Stimulated activated CD4-positive, alpha-beta T cell treated with anti-CD3 and anti-CD28 coated beads, Interleukin-4, amount 100 ng/mL, for 4 hours (primary cell): ENCODE data around the gene P2RY2.
"Not testable (repeated sequence)": the region's sequence is repeated elsewhere in the genome, so short reads cannot be mapped to it uniquely, and the experiment has no call there.

ENCODE experiments used
- DNase-seq, 2 experiments: peaks; one replicate each; pipeline ENCODE4 v3.0.0-alpha.2; 2020

P2RY2 gene

DNA sequence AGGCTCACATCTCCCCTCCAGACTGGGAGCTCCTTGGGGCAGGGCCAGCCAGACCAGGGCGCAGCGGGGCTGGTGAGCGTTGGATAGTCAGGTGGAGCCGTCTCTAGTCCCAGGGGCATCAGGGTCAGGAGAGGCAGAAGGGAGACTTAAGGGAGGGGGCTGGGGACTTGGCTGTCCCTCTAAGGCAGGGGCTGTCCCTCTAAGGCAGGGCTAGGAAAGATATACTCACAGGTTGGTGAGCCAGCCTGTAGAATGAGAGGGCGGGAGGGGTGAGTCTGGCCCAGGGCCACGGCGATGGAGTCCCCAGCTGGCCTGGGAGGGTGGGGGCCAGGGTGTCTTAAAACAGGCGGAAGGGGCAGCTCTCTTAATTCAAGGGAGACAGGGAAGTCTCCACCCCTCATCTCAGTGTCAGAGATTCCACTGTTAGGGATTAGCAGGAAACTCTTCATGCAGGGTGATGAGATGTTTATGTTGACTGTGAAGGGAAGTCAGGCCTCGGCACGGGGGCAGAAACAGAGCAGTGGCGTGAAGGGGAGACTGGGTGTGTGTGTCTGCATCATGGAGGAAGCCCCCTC is 11.3 kb downstream of the P2RY2 start:
- no peak for DNase-seq

DNA sequence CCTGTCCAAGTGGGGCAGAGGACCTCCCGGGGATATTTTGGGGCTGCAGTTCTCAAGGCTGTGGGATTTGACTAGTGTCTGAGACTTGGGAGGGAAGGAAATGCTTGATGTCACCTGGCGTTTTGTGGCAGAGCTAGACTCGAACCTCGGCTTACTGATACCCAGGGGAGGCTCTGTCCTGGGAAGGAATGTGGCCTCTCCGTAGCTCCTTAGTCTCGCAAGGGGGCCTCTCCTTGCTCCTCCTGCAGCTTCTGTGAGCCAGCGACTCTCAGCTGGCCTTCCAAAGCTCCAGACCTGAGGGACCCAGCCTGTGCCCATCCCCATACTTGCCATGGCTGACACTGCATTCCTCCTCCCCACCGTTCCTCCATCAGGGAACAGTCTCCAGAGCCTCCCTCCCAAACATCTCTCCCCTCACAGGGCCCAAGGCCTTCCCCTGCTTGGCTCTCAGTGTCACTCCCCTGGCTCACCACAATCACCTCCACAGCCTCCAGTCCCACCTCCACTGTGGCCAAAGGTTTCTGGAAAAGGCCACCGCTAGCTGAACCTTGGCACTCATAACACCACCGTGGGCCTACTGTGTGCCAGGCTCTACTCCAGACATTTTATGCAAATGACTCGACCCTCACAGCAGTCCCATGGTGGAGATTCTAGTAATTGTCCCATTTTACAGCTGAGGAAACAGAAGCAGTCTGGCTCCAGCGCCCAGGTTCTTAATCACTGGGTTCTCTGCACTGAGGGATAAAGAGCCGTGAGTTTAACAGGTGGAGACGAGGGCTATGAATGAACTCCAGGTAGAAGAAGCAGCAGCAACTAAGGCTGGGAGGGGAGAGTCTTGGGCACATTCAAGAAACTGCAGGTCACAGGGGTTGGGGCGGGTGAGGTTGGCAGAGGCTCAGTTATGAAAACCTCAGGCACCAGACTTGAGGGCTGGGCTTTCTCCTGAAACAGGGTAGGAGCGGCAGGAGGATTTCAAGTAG is 12.1 kb downstream of the P2RY2 start:
- DNase-seq = no peak

DNA sequence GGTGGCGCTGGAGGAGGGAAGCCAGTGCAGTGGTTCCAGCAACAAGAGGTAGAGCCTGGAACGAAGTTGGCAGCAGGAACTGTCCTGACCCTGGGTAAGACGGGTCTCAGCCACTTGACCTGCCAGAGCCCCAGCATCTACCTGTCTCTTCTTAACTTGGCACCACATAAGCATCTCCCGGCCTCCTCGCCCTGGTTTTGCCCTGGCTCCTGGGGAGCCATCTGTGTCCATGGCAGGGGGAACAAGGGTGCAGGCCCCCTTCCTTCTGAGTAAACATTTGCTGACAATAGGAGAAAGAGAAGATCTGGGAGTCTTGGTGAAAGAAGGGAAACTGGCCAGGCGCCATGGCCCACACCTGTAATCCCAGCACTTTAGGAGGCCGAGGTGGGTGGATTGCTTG is 12.8 kb downstream of the P2RY2 start:
- DNase-seq = no peak

DNA sequence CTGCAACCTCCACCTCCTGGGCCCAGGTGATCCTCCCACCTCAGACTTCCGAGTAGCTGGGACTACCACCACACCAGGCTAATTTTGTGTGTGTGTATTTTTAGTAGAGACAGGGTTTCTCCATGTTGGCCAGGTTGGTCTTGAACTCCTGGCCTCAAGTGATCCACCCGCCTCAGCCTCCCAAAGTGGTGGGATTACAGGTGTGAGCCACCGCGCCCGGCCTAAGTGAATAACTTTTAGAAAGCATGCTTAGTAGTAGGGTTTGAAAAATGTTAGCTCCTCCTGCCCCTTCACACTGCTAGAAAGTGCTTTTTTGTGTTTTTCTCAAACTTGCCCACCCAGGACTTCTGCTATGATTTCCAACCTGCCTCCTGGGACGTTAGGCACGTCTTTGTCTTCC is 14.4 kb downstream of the P2RY2 start:
- DNase-seq = not testable (repeated sequence)

DNA sequence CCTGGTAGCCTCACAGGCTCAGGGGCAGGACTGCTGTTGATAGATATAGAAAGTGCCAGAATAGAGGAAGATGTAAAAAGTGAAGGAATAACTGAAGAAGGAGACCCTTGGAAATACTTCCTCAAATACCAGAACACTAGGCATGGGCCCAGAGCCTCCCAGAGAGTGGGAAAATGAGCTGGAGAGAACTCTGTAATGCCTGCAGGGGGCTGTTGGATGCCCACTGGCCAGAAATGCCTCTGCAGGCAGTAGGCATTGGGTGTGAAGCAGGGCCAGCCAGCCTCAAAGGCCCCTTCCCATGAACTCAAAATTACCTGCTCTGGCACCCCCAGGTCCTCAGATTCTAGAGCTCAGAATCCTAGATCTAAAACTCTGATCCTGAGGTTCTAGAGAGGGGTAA is 15.1 kb downstream of the P2RY2 start:
- DNase-seq = no peak

DNA sequence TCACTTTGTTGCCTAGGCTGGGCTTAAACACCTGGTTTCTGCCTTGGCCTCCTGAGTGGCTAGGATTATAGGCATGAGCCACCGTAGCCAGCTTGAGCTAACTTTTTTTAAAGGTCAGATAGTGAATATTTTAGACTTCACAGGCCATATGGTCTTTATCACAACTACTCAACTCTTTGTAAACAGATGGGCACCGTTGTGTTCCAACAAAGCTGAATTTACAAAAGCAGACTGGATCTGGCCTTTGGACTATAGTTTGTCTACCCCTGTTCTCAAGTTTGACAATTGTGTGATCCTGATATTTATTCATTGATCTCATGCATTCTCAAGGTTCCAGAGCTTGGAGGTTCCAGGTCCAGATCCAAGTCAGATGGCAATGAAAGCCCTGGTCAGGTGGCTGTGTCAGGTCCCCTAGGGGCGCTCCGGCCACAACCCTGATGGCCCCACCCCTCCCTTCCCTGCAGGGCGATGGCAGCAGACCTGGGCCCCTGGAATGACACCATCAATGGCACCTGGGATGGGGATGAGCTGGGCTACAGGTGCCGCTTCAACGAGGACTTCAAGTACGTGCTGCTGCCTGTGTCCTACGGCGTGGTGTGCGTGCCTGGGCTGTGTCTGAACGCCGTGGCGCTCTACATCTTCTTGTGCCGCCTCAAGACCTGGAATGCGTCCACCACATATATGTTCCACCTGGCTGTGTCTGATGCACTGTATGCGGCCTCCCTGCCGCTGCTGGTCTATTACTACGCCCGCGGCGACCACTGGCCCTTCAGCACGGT is 15.8 kb downstream of the P2RY2 start:
- DNase-seq = no peak

DNA sequence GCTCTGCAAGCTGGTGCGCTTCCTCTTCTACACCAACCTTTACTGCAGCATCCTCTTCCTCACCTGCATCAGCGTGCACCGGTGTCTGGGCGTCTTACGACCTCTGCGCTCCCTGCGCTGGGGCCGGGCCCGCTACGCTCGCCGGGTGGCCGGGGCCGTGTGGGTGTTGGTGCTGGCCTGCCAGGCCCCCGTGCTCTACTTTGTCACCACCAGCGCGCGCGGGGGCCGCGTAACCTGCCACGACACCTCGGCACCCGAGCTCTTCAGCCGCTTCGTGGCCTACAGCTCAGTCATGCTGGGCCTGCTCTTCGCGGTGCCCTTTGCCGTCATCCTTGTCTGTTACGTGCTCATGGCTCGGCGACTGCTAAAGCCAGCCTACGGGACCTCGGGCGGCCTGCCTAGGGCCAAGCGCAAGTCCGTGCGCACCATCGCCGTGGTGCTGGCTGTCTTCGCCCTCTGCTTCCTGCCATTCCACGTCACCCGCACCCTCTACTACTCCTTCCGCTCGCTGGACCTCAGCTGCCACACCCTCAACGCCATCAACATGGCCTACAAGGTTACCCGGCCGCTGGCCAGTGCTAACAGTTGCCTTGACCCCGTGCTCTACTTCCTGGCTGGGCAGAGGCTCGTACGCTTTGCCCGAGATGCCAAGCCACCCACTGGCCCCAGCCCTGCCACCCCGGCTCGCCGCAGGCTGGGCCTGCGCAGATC is 16.5 kb downstream of the P2RY2 start:
- DNase-seq = no peak

DNA sequence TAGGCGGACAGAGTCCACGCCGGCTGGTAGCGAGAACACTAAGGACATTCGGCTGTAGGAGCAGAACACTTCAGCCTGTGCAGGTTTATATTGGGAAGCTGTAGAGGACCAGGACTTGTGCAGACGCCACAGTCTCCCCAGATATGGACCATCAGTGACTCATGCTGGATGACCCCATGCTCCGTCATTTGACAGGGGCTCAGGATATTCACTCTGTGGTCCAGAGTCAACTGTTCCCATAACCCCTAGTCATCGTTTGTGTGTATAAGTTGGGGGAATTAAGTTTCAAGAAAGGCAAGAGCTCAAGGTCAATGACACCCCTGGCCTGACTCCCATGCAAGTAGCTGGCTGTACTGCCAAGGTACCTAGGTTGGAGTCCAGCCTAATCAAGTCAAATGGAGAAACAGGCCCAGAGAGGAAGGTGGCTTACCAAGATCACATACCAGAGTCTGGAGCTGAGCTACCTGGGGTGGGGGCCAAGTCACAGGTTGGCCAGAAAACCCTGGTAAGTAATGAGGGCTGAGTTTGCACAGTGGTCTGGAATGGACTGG is 17.2 kb downstream of the P2RY2 start:
- DNase-seq = no peak

DNA sequence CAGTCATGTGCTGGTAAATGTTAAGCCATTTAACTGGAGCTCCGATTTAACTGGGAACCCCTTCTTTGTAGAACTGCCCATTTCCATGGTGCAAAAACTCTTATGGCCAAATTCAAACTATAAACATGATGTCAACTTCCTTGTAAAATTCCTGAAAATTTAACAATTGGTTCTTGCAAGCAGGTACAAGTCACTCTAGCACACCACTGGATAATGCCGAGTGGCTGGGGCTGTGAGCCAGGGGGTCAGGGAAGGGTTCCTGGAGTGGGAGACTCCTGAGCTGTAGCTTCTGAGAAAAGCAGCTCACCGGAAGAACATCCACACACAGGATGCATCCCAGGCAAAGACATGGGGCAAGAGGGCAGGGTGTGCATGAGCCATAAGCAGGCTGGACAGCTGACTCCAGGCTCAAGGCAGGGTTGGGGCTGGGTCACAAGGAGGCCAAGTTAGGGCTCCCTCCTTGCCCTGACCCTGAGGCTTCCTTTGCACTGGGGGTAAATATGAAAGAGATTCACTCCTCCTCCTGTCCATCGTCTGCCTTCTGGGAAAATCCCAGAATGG is 18.2 kb downstream of the P2RY2 start:
- DNase-seq = no peak

DNA sequence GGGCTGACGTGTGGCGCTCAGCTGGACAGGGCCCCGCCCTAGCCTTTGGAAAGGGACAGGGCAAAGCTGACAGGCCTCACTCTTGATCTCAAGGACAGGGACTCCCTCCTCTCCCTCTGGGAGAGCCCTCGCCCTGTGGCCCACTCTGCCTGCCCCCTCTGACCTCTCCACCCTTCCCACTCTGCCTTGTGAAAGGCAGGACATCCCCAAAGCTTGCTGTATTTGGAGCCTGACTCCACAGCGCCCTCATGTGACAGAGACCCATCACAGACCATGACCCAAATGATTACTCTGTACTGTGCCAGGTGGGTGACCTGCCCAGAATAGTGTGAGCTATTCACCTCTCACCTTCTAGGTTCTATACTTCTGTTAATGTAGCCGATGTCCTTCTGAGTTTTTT is 18.8 kb downstream of the P2RY2 start:
- DNase-seq = no peak

DNA sequence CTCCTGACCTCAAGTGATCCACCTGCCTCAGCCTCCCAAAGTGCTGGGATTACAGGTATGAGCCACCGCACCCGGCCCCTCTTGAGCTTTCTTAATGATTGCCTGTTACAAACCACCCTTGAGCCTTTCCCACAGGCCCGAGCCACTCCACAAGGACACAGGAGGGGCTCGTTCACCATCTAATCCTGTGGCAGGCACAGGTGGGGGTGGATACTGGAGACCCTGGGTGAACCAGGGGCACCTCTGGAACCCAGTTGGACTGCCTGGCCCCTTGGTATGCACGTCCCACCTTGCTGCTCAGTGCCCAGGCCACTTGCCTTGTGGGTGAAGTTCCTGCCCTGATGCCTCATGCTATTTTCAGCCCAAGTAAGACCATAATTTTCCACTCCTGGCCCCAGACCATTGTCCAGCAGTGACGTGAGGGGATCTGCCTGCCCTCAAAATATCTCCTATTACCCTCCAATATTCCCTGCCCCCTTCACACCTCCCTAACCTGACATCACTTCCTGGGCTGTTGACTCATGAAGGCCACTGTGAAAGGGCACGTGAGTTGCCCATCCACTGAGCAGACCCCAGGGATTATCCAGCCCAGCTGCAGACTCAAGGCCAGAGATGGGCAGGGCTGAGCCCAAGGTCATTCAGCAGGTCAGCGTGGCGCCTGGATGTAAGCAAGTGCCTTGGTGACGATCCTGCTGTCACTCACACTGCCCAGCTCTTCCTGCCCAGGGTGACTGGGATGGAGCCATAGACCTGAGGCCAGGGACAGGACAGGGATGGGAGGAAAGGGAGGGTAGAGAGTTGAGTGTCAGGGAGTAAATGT is 19.6 kb downstream of the P2RY2 start:
- no peak for DNase-seq

DNA sequence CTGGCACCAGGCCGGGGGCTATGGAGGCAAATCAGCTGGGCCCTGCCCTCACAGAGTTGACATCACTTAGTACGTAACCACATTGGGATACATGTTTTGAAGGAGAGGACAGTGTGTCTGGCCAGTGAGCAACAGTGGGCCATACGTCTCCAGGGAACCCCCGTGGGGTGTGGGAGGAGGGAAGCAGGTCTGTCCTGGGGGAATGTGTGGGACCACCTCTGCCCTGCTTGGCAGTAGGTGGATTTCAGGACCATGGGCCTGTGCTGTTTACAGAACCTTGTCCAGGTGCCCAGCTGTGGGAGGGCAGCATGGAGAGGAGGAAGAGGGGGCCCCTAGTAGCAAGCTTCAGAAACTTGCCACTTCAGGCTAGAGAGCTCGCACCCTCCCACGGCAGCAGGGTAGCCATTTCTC is 21.0 kb downstream of the P2RY2 start:
- DNase-seq = no peak

DNA sequence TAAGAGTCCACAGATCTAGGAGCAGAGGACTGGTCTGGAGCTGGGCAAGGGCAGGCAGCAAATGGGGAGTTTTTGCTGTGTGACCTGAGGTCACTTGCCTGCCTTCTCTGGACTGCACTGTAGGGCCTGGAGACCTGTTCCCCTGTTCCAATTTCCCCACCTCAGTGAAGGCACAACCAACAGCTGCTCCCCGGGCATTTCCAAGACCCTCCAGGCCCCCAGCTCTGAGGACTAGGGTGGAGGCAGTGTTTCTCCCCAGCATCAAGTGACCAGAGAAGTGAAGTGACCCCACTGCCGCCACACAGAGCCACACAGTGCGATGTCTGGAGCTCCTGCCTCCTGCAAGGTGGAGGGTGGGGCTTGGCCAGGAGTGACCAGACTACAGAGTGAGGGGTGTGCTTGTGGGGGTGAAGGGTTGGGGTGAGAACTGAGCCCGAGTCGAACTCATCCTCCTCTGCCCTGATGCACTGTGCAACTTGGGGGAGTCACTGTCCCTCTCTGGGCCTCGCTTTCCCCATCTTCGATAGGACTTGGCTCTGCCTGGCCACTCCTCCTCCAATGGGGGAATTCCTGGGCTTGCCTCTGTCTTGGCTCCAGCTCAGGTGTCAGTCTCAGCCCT is 21.6 kb downstream of the P2RY2 start:
- no peak for DNase-seq

DNA sequence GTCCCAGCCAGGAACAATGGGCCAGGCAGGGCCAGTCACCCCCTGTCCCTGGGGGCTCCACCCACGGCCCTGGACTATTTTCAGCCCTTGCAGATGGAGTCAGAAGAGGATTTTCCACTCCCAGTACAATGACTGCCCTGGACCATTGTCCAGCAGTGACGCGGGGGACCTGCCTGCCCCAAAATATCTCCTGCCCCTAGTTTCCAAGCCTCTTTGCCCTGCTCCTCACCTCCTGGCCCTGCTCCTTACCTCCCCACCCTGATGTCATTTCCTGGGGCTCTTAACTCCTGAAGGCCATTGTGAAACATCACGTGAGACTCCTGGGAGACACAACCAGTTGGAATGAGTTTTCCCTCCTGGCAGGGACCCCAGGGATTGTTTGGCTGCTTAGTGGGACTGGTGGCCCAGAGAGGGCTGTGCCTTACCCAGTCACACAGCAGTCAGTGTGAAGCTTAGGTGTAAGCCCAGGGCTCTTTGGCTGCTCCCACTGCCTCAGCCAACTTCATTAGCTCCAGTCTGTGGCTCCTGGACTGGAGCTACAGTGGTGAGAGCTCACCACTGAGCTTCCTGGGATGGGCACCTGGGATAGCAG is 22.2 kb downstream of the P2RY2 start:
- DNase-seq = no peak

DNA sequence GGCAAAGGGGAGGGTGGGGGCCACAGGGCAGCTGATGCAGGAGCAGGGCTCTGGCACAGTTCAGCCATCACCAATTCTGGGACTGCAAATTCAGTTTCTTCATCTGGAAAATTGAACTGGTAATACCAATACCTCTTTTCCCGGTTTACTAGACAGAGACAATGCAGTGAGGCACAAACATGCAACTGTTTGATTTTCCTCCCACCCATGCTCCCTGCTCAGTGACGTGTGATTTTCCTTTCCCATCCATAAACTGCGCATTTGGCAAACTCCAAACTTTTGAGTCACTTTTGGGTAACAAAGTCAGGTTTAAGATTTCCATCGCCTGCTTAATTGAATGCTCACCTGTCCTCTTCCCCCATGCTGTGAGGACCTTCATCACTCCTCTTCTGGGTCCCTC is 23.2 kb downstream of the P2RY2 start:
- DNase-seq = no peak

DNA sequence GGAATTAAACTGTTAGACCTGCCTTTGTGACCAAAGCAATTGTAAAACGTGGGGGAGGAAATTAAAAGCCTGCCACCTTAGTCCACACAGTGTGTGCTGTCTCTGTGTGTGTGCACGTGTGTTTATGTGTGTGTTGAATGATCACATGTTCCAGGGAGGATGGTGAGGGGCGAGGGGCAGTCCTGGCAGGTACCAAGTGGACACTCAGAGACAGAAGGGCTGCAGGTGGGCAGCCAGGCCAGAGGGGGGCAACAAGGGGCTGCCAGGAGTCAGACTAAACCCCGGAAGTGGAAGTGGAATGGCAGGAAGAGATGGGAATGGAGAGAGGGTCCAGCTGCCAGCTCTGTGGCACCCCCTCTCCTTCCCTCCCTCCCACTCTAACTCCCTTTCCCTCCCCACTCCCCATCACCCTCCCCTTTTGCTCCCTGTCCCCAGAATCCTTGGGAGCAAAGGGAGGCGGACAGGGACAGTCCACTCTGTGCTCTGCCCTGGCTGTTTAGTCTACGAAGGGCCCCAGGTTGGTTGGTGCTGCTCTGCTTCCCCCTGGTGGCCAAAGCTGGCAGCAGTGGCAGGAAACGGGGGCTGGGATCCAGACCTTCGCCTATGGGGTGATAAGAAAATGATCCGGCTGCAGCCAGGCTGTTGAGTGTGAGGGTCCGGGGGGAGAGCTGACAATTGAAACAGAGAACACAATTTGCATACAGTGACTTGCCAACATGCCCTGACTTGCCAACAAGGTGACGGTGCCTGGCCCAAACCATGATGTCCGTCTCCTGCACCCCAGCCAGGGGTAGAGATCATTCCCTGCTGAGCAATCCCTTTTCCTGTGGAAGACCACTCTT is 24.4 kb downstream of the P2RY2 start:
- peak; percentile 47 to 70 for DNase-seq

DNA sequence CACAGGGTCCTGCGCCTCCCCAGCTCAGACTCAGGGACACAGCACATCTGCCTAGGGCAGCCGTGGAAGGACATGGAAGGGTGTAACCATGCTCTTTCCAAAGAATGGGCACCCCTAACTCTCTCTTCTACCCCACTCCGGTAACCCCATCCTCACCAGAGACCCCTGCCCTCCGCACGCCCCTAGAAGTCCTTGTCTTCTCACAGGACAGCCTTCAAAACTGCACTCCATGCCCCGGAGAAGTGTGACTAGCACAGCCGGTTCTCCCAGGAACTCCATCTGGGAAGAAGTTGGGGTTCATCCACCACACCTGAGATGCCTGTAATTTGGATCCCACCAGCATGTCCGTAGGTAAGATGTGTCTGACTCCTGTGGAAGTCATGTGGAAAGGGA is 25.0 kb downstream of the P2RY2 start:
- no peak for DNase-seq

DNA sequence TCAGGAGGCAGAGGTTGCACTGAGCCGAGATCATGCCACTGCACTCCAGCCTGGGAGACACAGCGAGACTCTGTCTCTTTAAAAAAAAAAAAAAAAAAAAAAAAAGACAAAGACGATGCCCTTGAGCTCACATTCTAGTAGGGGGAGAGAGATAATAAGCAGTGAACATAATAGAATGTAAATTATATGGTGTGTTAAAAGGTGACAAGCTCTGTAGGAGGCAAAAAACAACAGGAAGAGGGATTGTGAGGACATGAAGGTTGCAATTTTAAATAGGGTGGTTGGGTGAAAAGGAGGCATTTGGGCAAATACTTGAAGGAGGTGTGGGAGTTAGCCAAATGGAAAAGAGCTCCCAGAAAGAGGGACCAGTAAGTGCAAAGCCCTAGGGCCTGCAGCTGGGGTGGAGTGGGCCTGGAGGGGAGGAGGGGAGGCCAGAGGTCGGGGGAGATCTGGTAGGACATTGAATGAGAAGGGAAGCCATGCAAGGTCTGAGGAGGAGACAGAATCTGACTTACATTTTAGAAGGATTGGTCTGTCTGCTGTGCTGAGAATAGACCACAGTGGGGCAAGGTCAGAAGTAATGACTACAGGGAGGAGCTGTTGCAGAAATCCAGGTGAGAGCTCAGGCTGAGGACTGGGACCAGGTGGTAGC is 26.6 kb downstream of the P2RY2 start:
- no peak for DNase-seq

DNA sequence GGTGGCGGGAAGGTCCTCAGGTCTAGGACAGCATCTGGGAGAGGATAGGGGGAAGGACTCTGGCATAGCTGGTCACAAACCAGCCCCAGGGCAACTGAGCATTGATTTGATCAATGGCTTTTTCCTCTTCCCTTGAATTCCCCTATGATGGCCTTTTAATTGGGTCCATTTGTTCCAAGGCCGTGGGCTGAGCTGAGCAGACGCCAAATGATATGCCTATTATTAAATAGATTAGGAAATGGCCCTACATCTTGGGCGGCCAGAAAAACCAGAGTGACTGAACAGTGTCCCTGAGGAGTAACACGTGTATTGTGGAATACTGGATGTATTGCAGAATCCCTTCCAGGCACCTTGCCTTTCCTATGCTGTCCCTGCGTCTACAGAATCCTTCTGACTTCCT is 27.4 kb downstream of the P2RY2 start:
- DNase-seq = no peak
